Skeletal muscle cell (primary cell): ENCODE measurements around the gene KIR3DL3.
"Not testable (repeated sequence)": the region's sequence is repeated elsewhere in the genome, so short reads cannot be mapped to it uniquely, and the experiment has no call there.

Experiments
- DNase-seq: peaks from one replicate; pipeline ENCODE4 v3.0.0-alpha.2; 2010; ENCODE audit warnings: low read depth
- H3K4me3 ChIP-seq: 2 replicates; pipeline ENCODE4 v1.5.1; 2011; ENCODE audit warnings: low read depth, mild to moderate bottlenecking, control low read depth, low read length, moderate library complexity

The KIR3DL3 gene

GRCh38 chr19:54724142-54724541 is at the start of gene KIR3DL3:
TSS of gene KIR3DL3 (plus strand) at chr19:54724442. CDS start at chr19:54724497, 55 bp downstream.
- no peak within 1 kb of the TSS for H3K4me3 ChIP-seq
- no peak for DNase-seq

- H3K4me3 ChIP-seq, DNase-seq: not testable (repeated sequence)
Measured at GRCh38 chr19:54676210-54676834, 47.9 kb upstream of the KIR3DL3 start.

- DNase-seq, result no peak
- H3K4me3 ChIP-seq, result no peak overlapping the region
Measured at GRCh38 chr19:54677217-54677616, 47.0 kb upstream of the KIR3DL3 start.

GRCh38 chr19:54681596-54681995 is 42.6 kb upstream of the KIR3DL3 start:
- DNase-seq, H3K4me3 ChIP-seq: not testable (repeated sequence)

- H3K4me3 ChIP-seq, result no peak overlapping the region
- DNase-seq, result no peak
Measured at GRCh38 chr19:54682306-54682856, 41.9 kb upstream of the KIR3DL3 start.

GRCh38 chr19:54684527-54684926 is 39.7 kb upstream of the KIR3DL3 start:
- no peak for DNase-seq
- H3K4me3 ChIP-seq, result no peak overlapping the region

- H3K4me3 ChIP-seq, result no peak overlapping the region
- no peak for DNase-seq
Measured at GRCh38 chr19:54691582-54692297, 32.5 kb upstream of the KIR3DL3 start.

GRCh38 chr19:54692298-54692615 is 32.0 kb upstream of the KIR3DL3 start:
- H3K4me3 ChIP-seq, result no peak overlapping the region
- no peak for DNase-seq

GRCh38 chr19:54694648-54695047 is 29.6 kb upstream of the KIR3DL3 start:
- H3K4me3 ChIP-seq, result no peak overlapping the region
- no peak for DNase-seq

GRCh38 chr19:54696117-54696548 is 28.1 kb upstream of the KIR3DL3 start:
- DNase-seq, result no peak
- no peak overlapping the region for H3K4me3 ChIP-seq

- no peak for DNase-seq
Measured at GRCh38 chr19:54696766-54697165, 27.5 kb upstream of the KIR3DL3 start.

GRCh38 chr19:54697716-54698115 is 26.5 kb upstream of the KIR3DL3 start:
- not testable (repeated sequence) for DNase-seq, H3K4me3 ChIP-seq

More at GRCh38 chr19:54696766-54697165, 27.5 kb upstream of the KIR3DL3 start:
- no peak overlapping the region for H3K4me3 ChIP-seq

GRCh38 chr19:54704928-54705327 is 19.3 kb upstream of the KIR3DL3 start:
- no peak for DNase-seq
- H3K4me3 ChIP-seq, result no peak overlapping the region

GRCh38 chr19:54707962-54708361 is 16.3 kb upstream of the KIR3DL3 start:
- no peak overlapping the region for H3K4me3 ChIP-seq
- no peak for DNase-seq

GRCh38 chr19:54708781-54709180 is 15.5 kb upstream of the KIR3DL3 start:
- no peak for DNase-seq
- H3K4me3 ChIP-seq, result no peak overlapping the region

GRCh38 chr19:54709212-54709948 is 14.9 kb upstream of the KIR3DL3 start:
- no peak overlapping the region for H3K4me3 ChIP-seq
- DNase-seq, result no peak

- H3K4me3 ChIP-seq, DNase-seq: not testable (repeated sequence)
Measured at GRCh38 chr19:54709956-54710355, 14.3 kb upstream of the KIR3DL3 start.

- DNase-seq, result no peak
- H3K4me3 ChIP-seq, result no peak overlapping the region
Measured at GRCh38 chr19:54724644-54725043, 402 bp downstream of the KIR3DL3 start.

- DNase-seq, result no peak
- no peak overlapping the region for H3K4me3 ChIP-seq
Measured at GRCh38 chr19:54725321-54725720, 1.1 kb downstream of the KIR3DL3 start.

GRCh38 chr19:54727562-54727961 is 3.3 kb downstream of the KIR3DL3 start:
- H3K4me3 ChIP-seq, result no peak overlapping the region
- no peak for DNase-seq
